GM03348 (cell line): ENCODE measurements around the gene FARP1.

Experiments
- DNase-seq: peaks from one replicate; pipeline ENCODE4 v3.0.0; 2012; ENCODE audit warnings: low spot score

FARP1 gene

DNA sequence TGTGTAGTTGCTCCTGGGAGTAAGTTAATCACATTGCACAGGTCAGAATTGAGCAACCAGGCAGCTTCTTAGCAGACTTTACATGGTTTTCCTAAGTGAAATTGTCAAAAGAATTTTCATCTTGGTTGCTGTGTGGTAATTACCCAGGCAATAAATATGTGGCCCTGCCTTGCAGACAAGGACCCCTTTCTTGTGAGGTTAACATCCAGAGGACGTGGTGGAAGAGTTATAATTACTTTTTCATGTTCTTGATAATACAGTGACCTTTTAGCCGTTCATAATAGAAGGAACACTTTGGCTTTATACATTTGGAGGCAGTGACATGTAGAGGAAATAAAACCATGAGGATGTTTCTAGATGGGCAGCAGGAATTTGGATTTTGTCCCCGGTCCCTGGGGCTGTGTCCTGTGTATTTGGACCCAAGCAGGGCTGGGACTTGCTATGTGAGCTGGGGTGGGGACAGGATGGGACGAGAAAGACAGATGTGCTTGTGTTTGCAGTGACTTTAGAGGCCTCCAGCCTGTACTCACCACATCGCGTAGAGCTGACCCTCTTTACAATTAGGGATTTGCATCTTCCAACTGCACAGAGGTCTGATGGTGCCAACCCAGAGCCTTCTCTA lies 277.8 kb downstream of the FARP1 start:
- no peak for DNase-seq

DNA sequence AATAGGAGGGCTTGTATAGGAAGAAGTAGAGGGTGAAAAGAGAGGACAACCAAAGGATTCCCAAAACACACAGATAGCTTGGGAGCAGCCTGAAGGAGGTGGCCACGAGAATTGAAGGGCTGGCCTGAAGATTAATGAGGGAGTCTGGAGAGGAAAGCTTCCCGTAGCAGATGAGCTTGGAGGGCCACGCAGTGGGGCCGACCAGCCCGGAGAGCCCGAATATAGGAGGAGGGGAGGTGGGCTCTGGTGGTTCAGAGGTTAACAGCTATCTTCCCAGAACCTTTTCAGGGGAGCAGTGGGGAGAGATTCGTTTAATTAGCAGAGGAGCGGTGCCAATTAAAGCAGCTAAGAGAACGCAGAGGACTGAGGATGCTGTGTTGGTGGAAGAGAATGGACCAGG lies 279.2 kb downstream of the FARP1 start:
- no peak for DNase-seq

DNA sequence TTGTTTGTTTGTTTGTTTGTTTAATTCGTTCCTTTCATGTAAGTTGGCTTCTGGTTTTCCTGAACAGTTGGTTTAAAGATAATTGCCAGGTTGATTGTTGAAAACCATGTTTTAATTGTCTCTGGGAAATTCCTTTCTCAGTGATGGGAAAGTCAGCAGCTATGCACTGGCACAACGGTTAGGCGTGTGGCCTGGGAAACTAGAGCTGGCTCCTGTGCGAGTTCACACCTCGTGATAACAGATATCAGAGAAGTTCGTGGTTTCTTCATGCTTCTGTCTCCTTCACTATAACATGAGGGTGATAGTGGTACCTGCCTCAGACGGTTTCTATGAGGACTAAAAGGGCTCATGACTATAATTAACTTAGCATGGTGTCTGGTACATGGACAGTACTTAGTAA lies 280.5 kb downstream of the FARP1 start:
- no peak for DNase-seq

DNA sequence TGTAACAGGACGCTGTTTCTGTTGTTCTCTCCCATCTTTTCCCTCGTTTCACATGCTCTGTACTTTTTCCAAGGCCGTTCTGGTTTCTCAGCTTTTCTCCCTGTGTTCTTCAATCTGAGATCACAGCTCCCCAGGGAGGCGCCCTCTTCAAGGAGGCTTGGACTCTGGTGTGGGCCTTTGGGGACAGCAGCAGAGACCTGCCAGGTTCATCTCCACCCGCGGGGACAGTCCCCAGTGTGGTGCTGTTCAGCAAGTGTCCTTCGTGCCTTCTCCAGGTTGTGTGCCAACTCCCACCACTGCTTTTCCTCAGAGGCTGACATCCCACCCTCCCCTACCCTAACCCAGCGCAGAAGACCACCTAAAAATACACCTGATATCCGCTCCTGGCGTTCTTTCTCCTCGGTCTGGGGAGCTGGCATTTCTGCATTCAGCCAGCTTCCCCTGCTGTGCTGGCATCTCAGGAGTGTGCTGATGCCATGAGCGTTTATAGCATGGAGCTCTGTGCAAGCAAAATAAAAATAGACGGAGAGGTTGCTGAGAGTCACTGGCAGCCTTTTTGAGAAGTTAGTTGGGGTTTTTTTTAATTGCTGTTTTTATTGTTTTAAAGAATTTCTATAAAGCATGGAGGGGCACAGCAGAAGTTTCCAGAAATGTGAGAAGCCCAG lies 284.6 kb downstream of the FARP1 start:
- no peak for DNase-seq

DNA sequence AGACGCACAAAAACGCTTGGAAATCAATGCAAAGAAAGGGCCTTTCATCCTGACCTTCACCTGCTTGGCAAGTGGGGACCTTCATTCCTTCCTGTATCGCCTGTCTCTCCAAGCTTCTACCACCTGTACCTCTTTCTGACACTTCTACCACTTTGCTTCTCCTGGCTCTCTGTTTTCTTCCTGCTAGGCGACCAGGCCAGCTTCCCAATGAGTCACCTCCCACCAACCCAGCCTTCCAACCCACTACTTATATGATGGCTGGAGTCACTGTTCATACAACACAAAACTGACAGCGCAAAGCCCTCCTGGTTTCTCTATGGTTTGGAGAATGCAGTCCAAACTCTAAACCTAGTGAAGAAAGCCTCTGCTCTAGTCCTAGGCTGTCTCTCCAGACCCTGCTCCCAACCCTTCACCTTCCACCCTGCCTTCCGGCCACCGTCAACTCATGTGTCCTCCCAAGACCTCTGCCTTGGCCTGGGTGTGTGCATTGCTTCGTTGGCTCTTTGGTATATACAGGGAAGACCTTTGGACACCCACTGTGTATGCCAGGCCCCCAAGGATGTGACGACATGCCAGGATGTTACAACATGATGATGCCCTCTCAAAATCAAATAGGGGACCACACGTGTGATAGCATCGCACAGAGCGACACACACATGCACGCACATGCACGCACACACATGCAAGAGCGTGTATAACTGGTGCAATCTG lies 285.5 kb downstream of the FARP1 start:
- DNase-seq, result no peak

DNA sequence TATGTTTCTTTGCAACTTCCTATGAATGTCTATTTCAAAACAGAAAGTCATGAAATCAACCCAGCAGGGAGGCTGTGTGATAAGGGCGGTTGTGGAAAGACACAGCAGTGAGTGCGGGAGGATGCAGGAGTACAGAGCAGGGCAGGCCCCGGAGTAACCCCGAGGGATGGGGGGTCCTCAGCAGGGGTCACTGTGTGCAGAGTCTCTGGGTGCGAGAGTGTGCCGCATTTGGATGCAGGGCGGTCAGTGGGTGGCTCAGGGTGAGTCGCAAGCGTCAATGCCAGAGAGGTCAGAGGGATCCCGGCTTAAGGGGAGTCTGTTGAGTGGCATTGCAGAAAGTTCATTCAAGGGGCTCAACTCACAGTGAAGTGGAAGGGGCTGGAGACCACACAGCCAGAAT lies 286.2 kb downstream of the FARP1 start:
- DNase-seq, result no peak

DNA sequence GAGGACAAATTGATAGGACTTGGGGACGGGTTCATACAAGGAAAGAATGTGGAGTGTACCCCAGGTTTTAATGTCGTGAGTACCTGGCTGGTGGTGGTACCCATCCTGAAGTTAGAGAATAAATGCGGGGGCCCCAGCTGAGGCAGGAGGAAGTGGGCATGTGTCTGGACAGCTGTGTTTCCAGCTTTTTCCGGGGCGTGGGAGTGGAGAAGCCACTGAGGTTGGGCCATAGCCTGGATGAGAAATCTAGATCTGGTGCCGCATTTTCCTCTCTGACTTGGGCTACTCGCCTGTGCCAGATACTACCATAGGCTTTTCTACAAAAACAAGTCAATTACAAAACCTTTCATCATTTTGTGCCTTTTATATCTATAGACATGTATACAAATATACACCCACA lies 286.6 kb downstream of the FARP1 start:
- no peak for DNase-seq

DNA sequence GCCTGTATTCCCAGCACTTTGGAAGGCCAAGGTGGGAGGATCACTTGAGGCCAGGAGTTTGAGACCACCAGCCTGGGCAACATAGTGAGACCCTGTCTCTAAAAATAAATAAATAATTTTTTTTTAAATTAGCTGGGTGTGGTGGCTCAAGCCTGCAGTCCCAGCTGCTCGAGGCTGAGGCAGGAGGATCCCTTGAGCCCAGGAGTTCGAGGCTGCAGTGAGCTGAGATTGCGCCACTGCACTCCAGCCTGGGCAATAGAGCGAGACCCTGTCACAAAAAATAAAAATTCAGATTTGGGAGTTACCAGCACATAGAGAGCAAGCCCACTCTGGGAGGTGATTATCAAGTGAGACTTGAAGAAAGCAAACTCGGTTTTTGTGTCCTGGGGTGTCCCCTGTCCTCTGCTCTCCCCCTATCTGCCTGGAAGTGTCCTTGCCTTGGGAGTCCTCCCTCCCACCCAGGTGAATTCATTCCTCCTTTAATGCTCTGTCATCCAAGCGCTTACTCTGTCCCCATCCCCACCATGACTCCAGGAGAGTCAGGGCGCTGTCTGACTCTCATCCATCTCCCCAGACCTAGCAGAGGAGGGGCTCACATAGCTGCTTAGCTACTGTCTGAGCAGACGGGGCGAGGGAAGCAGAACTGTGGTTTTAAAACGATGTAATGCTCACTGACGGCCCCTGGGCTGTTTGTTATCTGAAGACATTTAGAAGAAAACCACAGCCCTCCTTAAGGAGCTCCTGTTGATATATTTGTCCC lies 287.3 kb downstream of the FARP1 start:
- no peak for DNase-seq

DNA sequence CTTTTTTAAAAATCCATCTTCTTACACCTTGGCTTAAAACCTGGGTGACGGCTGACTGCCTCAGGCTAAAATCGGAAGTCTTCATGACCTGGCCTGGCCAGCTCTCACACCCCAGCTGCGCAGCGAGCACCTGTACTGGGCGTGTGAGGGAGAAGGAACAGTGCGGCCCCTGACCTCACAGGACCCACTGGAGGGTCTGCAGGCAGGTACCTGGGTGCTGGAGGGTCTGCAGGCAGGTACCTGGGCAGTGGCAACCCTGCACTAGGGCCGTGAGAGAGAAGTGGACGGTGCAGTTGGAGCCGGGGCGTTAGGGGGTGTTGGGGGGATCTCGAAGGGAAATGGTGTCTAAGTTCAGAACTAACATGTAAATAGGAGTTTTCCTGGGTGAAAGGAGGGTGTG lies 289.7 kb downstream of the FARP1 start:
- no peak for DNase-seq

DNA sequence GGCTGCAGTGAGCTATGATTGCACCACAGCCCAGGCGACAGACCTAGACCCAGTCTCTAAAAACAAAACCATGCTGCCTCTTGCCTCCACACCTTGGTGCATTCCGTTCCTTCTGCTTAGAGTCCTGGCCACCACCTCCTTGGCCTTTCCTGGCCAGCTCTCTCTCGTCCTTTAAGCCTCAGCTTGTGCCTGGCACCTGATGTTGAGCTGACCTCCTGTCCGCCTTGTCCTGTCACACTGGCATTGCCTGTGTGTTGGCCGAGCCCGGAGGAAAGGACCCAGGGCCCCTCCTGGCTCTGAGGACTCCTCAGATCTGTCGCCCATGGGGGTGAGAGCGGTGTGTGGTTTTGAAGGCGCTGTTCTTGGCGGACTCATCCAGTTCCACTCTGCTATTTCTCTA lies 290.8 kb downstream of the FARP1 start:
- no peak for DNase-seq

DNA sequence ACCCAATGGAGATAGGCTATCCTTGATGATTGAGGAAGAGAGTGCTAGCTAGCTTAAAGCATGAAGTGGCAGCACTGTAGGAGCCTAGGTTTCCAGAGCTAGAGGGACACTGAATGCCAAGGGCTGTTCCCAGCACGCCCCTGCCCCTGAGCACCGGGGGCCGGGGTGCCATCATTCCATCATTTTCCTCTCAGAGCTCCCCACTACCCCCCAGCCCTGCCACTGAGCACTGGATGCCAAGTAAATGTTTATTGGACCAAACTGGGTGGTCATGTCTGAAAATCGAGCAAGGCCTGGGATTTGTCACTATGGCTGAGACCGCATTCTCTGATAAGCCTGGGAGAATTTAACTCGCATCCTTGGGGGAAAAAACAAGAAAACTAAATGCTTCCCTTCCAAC lies 291.2 kb downstream of the FARP1 start:
- no peak for DNase-seq

DNA sequence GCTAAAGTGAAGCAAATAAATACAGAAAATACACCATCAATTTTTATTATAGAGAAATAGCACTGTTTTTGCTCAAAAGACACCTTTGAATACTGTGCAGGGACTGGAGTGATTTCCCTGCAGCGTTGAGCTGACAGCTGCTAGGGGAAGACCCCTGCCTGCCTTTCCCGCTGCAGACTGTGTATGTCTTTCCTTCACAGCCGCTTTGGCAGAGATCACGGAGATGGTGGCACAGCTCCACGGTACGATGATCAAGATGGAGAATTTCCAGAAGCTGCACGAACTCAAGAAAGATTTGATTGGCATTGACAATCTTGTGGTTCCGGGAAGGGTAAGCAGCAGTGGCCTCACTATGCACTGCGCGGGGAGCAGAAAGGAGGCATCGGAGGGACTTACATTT lies 292.5 kb downstream of the FARP1 start:
- no peak for DNase-seq

DNA sequence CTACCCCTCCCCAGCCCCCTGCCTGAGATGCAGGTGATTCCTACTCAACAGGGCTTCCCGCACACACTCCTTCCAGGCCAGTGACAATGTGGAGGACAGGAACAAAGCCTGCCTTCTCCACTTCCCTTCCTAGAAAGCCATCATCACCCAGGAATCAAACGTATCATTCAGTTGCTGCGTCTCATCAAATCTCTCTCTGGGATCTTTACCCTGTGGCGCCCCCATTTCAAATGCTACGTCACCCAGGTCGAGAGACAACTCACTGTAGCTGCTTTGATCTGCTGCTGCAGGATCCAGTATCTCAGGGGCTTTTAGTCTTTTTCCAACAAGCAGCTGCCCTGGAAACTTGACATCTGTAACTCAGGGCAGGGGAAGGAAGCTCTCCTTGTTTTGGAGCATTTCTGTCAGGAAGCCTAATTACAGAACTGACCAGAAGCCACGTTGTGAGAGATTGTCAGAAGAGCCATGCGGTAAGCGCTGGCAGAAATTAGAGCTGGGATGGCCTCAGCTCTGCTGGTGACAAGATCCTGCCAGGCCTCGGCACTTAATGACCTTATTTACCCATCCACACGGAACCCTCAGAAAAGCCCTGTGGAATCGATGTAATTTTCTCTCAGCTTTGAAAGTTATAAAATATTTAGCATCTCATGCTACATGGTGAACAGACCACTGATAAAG lies 293.5 kb downstream of the FARP1 start:
- DNase-seq, result no peak

DNA sequence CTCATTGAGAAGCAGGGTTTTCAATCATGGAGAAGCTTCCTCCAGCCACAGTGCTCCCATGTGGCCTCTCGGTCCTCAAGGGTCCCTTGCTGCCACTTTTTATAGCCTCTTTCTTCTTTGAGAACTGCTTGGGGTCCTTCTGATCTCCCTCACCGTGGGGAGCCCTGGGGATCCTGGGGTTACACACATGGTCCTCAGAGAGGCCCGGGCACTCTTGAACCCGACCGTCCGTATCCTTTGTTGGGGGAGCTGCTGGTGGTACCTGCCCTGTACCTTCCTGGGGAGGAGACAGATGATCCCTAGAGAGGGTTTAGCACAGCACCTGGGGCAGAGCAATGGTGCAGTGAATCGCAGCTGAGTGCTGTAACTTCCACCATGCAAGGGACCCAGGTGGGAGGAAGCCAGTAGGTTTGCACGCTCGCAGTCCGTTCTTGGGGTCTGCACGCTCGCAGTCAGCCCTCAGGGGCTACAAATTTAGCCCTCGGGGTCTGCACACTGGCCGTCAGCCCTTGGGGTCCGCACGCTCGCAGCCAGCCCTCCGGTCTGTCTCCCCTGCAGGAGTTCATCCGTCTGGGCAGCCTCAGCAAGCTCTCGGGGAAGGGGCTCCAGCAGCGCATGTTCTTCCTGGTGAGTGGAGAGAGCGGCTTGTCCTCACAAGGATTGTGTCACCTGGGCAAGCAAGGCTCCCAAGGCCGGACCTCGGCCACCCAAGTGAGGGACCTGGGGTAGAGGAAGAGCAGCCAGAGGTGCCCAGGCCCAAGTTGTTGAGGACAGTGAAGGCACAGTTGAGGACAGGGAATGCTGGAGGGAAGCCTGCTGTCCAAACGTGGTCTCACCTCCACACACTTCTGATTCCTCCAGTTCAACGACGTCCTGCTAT lies 295.6 kb downstream of the FARP1 start:
- no peak for DNase-seq

DNA sequence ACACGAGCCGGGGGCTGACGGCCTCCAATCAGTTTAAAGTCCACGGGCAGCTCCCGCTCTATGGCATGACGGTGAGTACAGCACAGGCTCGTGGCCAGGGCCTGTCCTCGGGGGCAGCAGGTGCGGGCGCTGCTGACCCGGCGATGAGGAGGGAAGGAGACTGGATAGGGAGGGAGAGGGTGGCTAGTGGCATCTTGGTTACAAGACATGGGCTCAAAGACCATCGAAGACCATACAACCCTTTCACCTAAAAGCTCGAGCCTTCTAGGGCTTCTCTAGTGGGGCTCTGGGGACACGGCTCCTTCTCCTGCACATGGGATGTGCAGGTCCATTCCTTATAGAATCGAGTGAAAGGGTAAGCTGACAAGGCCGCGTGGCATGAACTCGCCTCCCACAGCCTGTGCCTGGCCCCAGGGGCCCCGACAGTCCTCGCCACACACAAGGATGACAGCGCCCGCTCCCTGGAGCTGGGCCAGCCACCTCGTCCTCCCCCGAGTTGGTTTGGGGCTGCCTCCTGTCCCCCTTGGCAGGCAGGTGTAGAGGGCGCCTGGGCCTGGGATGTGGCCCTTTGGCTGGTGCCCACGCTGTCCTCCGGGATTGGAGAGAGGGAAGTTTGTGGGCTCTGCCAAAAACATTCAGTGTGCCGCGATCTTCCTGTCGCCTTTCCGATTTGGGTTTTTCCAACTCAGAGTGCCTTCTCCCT lies 296.4 kb downstream of the FARP1 start:
- no peak for DNase-seq

DNA sequence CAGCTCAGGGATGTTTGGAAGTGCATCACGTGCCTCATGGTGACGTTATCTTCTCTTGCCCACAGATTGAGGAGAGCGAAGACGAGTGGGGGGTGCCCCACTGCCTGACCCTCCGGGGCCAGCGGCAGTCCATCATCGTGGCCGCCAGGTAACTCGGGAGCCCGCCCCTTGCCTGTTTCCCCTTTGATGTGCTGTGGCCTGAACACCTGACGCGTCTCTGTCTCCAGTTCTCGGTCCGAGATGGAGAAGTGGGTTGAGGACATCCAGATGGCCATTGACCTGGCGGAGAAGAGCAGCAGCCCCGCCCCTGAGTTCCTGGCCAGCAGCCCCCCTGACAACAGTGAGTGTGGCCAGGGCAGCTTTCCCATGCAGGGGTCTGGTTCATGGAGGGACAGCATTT lies 297.0 kb downstream of the FARP1 start:
- no peak for DNase-seq

DNA sequence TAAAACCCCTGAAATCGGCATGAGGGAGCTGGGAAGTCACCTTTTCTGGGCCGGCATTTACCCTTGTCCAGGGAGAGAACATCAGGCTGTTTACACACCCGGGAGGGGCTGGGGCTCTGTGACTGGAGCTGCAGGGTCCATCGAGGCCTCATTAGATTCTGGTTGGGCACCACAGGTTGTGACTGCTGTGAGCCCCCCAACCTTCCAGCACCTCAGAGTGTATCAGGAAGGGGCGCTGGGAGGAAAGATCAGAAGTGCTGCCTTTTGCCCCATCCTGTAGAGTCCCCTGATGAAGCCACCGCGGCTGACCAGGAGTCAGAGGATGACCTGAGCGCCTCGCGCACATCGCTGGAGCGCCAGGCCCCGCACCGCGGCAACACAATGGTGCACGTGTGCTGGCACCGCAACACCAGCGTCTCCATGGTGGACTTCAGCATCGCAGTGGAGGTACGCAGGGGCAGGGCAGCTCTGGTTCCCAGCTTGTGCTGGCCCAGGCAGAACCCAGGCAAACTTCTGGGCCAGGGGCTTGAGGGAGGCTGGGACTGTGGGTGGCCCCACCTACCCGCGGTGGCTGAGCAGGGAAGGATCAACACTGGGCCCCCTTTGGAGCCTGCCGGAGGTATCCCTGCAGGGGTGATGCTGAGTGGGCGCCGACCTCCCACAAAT lies 297.6 kb downstream of the FARP1 start:
- no peak for DNase-seq

DNA sequence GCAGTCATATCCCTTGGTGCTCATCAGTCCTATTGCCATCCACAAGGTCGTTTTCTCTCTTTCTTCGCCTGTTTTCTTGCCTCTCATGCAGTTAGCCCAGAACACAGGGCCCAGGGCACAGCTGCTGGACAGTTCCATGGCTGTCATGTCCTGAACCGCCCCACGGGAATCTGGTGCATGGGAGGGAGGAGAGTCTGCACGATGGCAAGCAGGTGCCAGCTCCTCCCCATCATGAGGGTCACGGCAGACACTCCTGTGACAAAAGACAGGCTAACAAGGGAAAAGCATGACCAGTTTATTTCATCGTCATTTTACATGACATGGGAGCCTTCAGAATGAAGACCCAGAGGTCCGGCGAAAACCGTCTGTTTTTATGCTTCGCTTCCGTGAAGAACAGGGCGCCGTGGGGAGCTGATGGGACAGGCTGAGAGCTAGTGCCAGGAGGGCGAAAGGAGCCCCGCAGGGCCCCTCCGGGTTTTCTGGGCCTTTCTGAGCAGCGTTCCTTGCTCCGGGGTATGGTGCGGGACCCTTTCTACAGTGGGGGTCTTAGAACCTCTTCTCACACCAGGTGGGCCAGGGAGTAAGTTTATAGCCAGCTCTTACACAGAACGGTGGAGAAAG lies 298.3 kb downstream of the FARP1 start:
- DNase-seq, result no peak

DNA sequence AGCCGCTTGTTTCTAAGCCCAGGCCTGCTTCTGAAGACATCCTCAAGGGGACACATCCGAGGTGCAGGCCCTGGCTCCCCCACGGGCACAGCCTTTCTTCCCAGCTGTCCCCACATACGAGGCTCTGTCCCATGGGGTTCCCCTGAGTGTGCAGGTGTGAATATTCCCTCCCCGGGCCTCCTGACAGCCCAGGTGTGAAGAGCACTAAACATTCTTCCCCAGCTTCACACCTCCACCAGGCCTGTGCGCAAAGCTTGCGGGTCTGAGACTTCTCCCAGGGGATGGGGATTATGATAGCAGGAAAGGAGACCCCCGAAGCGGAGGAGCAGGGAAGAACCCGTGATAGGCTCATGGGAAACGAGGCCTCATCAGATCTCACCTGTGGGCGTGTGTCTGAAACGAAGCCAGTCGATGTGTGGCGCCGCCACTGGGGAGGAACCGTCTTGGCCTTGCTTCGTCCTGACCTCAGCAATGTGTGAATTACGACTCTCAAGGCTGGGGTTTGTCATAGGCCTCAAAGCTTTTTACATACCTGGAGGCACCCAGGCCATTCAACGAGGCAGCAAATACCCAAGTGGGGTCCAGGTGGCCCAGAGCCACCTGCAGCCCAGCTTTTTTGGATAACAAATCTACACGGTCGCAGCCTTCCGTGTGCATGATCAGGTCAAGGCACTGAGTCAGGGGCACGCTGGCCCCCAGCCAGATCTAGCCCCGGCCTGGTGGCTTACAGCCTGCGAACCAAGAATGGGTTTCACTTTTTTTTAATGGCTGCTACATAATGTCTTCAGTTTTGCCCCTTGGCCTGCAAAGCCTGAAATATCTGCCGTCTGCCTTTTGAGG lies 299.7 kb downstream of the FARP1 start:
- no peak for DNase-seq
